Caki2 (cell line): Measurements from ENCODE around the gene HIF3A. TPM values are rescaled to one million over a fixed set of nuclear protein-coding genes. Genes with fewer than 3 reads are reported as not detected.

Source experiments
- DNase-seq: peaks from one replicate; pipeline ENCODE4 v3.0.0-alpha.2; 2015; ENCODE audit warnings: low read depth
- in situ Hi-C: cut with HindIII; loops from 2 replicates; pipeline ENCODE4 v1.10.0; 2016; ENCODE audit warnings: low sequenced_read_pairs, low pct_unique_long_range_greater_than_20kb, mixed read lengths
- total RNA-seq: library from RNA; depleted of rRNA; stranded (reverse); fragments of >200 nt; shearing (Covaris generic); gene quantifications from 2 replicates; pipeline ENCODE4 v1.2.3, GENCODE V29; 2014; ENCODE audit warnings: low replicate concordance; rRNA removed

The HIF3A gene
- total RNA-seq, 1 experiment from 2014 or later, result not detected

DNA sequence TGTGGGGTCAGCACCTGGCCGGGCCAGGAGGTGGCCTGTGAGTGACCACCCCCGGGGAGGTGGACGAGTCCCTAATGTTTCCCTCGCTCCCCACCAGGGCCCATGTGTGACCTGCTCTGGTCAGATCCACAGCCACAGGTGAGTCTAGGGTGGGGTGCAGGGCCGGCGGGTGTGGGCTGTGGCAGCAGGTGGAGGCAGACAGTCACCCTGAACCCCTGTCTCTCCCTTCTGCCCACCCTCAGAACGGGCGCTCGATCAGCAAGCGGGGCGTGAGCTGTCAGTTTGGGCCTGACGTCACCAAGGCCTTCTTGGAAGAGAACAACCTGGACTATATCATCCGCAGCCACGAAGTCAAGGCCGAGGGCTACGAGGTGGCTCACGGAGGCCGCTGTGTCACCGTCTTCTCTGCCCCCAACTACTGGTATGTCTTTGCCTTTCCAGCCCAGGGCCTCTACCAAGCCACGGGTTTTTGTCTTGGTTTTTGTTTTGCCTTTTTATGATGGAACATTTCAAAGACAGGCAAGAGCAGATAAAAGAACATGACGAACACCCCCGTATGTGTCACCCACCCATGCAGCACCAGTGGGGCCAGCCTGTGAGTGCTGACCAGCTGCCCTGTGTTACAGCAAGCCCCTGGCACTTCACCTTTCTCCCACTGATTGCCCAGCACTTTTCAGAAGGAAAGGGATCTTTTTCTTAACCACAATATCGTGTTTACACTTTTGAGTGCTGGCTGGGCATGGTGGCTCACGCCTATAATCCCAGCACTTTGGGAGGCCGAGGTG lies 91.7 kb downstream of the HIF3A start:
- no peak for DNase-seq
- in situ Hi-C loops, result no loop called here

DNA sequence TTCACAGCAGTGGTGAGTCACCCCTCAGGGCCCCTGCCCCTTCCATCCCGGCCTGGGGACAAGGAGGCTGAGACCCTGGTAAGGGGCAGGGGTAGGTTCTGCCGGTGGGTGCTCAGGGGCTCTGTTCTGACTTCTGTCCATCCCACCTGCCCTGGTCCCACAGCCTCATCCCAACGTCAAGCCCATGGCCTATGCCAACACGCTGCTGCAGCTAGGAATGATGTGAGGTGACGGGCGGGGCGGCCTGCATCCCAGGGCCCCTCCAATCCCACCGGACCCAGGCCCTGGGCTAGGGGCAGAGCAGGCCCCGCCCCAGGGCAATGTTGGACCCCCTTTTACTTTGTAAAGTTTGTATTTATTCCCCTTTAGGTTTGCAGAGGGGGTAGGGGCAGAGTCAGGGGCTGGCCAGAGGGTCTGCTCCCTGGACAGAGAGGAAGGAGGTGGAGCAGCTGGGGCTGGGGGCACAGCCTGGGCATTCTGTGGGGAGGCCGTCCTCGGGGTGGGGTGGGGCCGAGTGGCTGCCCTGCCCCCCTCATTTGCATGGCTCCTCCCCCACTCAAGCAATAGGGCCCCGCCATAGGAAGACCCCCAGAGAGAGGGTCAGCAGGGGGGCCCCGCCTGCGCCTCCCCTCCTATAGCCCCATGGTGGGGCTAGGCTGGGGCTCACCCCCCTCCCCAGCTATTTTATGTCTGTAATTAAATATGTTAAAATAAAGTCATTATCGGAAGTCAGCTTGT lies 93.4 kb downstream of the HIF3A start:
- in situ Hi-C loops, result no loop called here
- no peak for DNase-seq

DNA sequence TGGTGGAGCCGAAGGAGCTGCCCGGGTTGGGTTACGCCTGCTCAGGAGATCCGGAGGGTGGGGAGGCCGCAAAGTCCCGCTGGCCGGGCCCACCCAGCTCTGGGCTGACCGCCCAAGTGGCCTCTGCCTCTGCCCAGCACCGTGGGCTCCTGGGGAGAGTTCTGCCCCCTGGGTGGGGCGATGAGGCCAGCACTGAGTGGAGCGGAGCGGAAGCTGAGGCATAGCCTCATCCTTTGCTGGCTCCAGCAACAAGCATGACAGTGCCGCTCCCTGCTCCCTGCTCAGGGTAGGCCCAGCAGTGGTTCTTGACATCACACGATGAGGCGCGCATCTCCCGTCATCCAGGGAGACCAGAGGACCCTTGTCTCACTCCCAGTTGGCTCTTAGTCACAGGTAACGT lies 94.0 kb downstream of the HIF3A start:
- in situ Hi-C loops, result no loop called here
- DNase-seq, result no peak

DNA sequence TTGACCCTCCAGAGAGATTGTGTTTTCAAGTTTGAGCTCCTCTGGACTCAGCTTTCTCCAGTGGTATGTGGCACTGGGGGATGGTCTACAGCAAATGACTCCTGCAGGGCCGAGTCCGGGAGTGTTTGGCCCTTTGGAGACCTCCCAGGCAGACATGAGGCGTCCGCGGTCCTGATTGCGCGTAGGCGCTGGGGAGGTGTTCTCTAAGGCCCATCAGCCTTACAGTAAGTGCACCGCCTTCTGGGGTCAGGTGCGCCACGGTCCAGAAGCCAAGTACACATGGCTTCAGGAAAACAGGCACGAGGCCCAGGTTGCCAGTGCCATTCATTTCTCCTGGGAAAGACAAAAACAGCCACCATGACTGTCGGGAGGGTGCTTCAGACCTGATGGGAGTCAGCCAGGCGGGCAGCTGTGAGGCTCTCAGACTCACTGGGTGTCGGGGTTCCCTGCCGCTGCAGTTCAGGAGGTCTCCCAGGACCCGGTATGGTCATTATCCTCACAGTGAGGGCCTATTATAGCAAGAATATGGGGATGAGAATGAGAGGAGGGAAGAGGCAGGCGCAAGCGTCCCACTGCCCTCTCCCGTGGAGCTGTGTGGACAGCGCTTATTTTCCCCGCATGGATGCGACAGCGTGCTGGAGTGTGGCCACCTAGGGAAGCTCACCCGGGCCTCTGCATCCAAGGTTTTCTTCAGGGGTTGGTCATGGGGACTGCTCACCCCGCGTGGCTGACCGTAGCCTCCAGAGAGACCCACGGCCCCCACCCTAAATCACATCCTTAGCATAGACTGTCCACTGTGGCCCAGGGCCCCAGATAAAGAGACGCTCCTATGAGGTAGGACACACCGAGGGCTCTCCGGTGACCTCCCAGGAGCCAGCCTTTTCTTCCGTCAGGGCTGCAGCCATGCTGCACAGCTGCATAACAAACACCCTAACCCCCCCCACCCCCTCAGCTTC lies 94.7 kb downstream of the HIF3A start:
- in situ Hi-C loops, result no loop called here
- DNase-seq, result no peak

DNA sequence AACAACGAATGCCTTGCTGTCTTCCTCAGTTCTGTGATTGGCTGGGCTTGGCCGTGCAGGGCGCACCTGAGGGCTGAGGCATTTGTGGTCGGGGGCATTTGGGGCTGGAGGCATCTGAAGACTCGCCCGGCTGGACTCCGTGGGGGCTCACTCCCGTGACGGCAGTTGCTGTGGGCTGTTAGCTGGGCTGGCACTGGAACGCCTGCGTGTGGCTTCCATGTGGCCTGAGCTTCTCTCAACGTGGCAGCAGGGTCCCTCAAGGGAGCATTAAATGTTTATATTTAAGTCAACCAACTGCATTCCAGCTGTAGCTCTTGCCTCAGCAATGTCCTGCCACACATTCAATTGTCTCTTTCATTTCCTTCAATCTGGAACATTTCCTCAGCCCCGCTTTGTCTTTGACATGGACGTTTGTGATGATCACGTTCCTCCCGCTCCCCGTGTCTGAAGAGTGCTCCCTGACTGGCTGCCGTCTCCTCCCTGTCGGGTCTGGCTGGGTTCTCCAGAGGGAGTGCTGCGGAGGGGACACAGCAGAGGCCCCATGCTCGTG lies 95.5 kb downstream of the HIF3A start:
- DNase-seq, result no peak
- in situ Hi-C loops, result no loop called here

DNA sequence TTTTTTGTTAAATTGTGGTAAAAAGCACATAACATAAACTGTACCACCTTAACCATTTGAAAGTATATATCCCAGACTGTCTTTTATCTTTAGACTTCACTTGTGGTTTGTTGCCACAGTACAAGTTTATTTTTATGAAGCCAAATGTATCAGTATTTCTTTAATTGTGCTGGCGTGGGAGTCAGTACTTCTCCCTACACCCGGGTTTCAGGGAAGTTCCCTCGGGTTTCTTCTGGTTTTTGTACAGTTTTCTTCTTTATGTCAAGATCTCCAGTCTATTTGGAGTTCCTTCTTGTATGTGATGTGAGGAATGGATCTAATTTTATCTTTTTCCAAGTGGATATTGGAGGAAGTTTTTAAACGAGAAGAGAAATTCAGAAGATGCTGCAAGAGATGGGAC lies 96.0 kb downstream of the HIF3A start:
- in situ Hi-C loops, result no loop called here
- no peak for DNase-seq

Other genes starting within 250 kb of the HIF3A start
- not detected in 2 replicates for gene IGFL3, start 172.4 kb upstream of the HIF3A start, total RNA-seq
- gene IGFL2, start 148.8 kb upstream of the HIF3A start, total RNA-seq, result not detected in 2 replicates
- gene IGFL1, start 67.3 kb upstream of the HIF3A start, total RNA-seq, result not detected in 2 replicates
- 99.2 and 143 TPM in 2 replicates for gene PPP5C, start 50.0 kb downstream of the HIF3A start, total RNA-seq
- 0.12 and 0.51 TPM in 2 replicates for gene CCDC8, start 116.5 kb downstream of the HIF3A start, total RNA-seq
- gene PNMA8C, start 131.9 kb downstream of the HIF3A start, total RNA-seq, result 0.07 and 0.93 TPM in 2 replicates
- gene PNMA8A, start 174.5 kb downstream of the HIF3A start, total RNA-seq, result 14.0 and 16.4 TPM in 2 replicates
- gene PNMA8B, start 198.8 kb downstream of the HIF3A start, total RNA-seq, result not detected in 2 replicates